ENCODE data around the gene CPZ.

GRCh38 chr4:8618421-8618820, 25.9 kb downstream of the CPZ start:
- TF ChIP-seq CTCF (IDR thresholded peaks at IDR 0.05; ENCODE audit: low read length): no peak
- no peak for TF ChIP-seq EZH2 (IDR thresholded peaks at IDR 0.05; ENCODE audit: borderline replicate concordance, low read length)

Measured in OCI-LY1 (cell line).